HG03457 (cell line): Measurements from ENCODE around the gene RTN4.

ENCODE experiments used
- ATAC-seq: cut with Tn5 transposase; IDR thresholded peaks from one replicate; pipeline ENCODE4 v1.9.1; 2021; ENCODE audit warnings: moderate number of reproducible peaks; ENCODE audit not compliant: unreplicated experiment

RTN4 gene

GRCh38 chr2:54975598-54976492 lies 74.4 kb downstream of the RTN4 start:
- ATAC-seq: no peak

- no peak for ATAC-seq
Observed at GRCh38 chr2:54975175-54975574, 75.1 kb downstream of the RTN4 start.

- no peak for ATAC-seq
Observed at GRCh38 chr2:54969940-54970338, 80.3 kb downstream of the RTN4 start.

- ATAC-seq: no peak
Observed at GRCh38 chr2:54969295-54969939, 80.8 kb downstream of the RTN4 start.

GRCh38 chr2:54968561-54969218 lies 81.6 kb downstream of the RTN4 start:
- no peak for ATAC-seq

GRCh38 chr2:54967759-54968365 lies 82.4 kb downstream of the RTN4 start:
- no peak for ATAC-seq

- no peak for ATAC-seq
Observed at GRCh38 chr2:54967269-54967668, 83.0 kb downstream of the RTN4 start.

- ATAC-seq: no peak
Observed at GRCh38 chr2:54966837-54967236, 83.4 kb downstream of the RTN4 start.

GRCh38 chr2:54966165-54966832 lies 84.0 kb downstream of the RTN4 start:
- no peak for ATAC-seq

GRCh38 chr2:54965425-54965824 lies 84.8 kb downstream of the RTN4 start:
- ATAC-seq: no peak

- no peak for ATAC-seq
Observed at GRCh38 chr2:54964816-54965215, 85.4 kb downstream of the RTN4 start.

GRCh38 chr2:54964271-54964670 lies 86.0 kb downstream of the RTN4 start:
- no peak for ATAC-seq

GRCh38 chr2:54963476-54963875 lies 86.8 kb downstream of the RTN4 start:
- ATAC-seq: no peak

- no peak for ATAC-seq
Observed at GRCh38 chr2:54962935-54963440, 87.3 kb downstream of the RTN4 start.

GRCh38 chr2:54962511-54962910 lies 87.7 kb downstream of the RTN4 start:
- no peak for ATAC-seq

- ATAC-seq: no peak
Observed at GRCh38 chr2:54960164-54960563, 90.1 kb downstream of the RTN4 start.

- no peak for ATAC-seq
Observed at GRCh38 chr2:54958717-54959371, 91.4 kb downstream of the RTN4 start.

- ATAC-seq: no peak
Observed at GRCh38 chr2:54957321-54957999, 92.8 kb downstream of the RTN4 start.

GRCh38 chr2:54956111-54956627 lies 94.1 kb downstream of the RTN4 start:
- ATAC-seq: no peak
